GM12865 (cell line): ENCODE results near the gene ATRN.

Experiments
- DNase-seq: peaks from one replicate; pipeline ENCODE4 v3.0.0; 2010; ENCODE audit warnings: low read depth
- H3K4me3 ChIP-seq: 2 replicates; pipeline ENCODE4 v1.5.1; 2011; ENCODE audit warnings: mild to moderate bottlenecking, low read depth, low read length, control low read depth
- CTCF ChIP-seq: IDR thresholded peaks from 2 replicates; pipeline ENCODE4 v1.5.1; 2011; ENCODE audit warnings: low read length, control low read depth, low read depth, inconsistent platforms; ENCODE audit not compliant: insufficient read depth; ENCODE audit errors: missing control alignments

ATRN gene

GRCh38 chr20:3452690-3453089 is 18.1 kb upstream of the ATRN start:
- no peak for DNase-seq
- H3K4me3 ChIP-seq, result no peak overlapping the region
- no peak for TF ChIP-seq CTCF

GRCh38 chr20:3454831-3455230 is 16.0 kb upstream of the ATRN start:
- no peak for TF ChIP-seq CTCF
- no peak overlapping the region for H3K4me3 ChIP-seq
- DNase-seq, result no peak

GRCh38 chr20:3456648-3457047 is 14.2 kb upstream of the ATRN start:
- no peak for DNase-seq
- TF ChIP-seq CTCF, result no peak
- H3K4me3 ChIP-seq, result no peak overlapping the region

GRCh38 chr20:3459881-3460307 is 10.9 kb upstream of the ATRN start:
- DNase-seq, result no peak
- H3K4me3 ChIP-seq, result no peak overlapping the region
- TF ChIP-seq CTCF, result no peak

- TF ChIP-seq CTCF, result no peak
- no peak overlapping the region for H3K4me3 ChIP-seq
- no peak for DNase-seq
Observed at GRCh38 chr20:3461211-3461771, 9.5 kb upstream of the ATRN start.

GRCh38 chr20:3461911-3462677 is 8.7 kb upstream of the ATRN start:
- DNase-seq, result no peak
- TF ChIP-seq CTCF, result no peak
- no peak overlapping the region for H3K4me3 ChIP-seq
